Skeletal muscle tissue (tissue), 4 donors: ENCODE data around the gene NECTIN4. TPM values are rescaled to one million over a fixed set of nuclear protein-coding genes. Genes with fewer than 3 reads are reported as not detected.

Source experiments
- H3K27ac ChIP-seq: one replicate; pipeline ENCODE4 v1.7.0; 2013; ENCODE audit warnings: mild to moderate bottlenecking, low read depth, low read length, inconsistent platforms
- H3K27me3 ChIP-seq, 3 donors: one replicate each; pipeline ENCODE4 v1.7.0; 2013; ENCODE audit warnings: low read length in 3 of 3; ENCODE audit not compliant: control insufficient read depth in 3 of 3, insufficient read depth in 3 of 3
- H3K36me3 ChIP-seq, 3 donors: one replicate each; pipeline ENCODE4 v1.7.0; 2013; ENCODE audit warnings: low read length in 3 of 3; ENCODE audit not compliant: control insufficient read depth in 3 of 3, insufficient read depth in 3 of 3
- H3K4me1 ChIP-seq, 3 donors: one replicate each; pipeline ENCODE4 v1.7.0; 2013; ENCODE audit warnings: low read length in 3 of 3, mild to moderate bottlenecking in 3 of 3; ENCODE audit not compliant: control insufficient read depth in 3 of 3, insufficient read depth in 3 of 3
- H3K4me3 ChIP-seq, 3 donors: one replicate each; pipeline ENCODE4 v1.7.0; 2013; ENCODE audit warnings: low read length in 3 of 3
- H3K9ac ChIP-seq, 3 donors: one replicate each; pipeline ENCODE4 v1.7.0; 2013; ENCODE audit warnings: low read length in 3 of 3, mild to moderate bottlenecking in 3 of 3, moderate library complexity in 2 of 3, low read depth in 1 of 3
- H3K9me3 ChIP-seq, 3 donors: one replicate each; pipeline ENCODE4 v1.7.0; 2013; ENCODE audit warnings: low read length in 3 of 3; ENCODE audit not compliant: control insufficient read depth in 3 of 3
- total RNA-seq: library from RNA; depleted of rRNA; stranded (reverse); fragments of >200 nt; gene quantifications from one replicate; pipeline ENCODE4 v1.2.3, GENCODE V29; 2014
- donor health status: Osteomylitis.

The NECTIN4 gene
- total RNA-seq, 1 donor from 2014 or later, result not detected

DNA sequence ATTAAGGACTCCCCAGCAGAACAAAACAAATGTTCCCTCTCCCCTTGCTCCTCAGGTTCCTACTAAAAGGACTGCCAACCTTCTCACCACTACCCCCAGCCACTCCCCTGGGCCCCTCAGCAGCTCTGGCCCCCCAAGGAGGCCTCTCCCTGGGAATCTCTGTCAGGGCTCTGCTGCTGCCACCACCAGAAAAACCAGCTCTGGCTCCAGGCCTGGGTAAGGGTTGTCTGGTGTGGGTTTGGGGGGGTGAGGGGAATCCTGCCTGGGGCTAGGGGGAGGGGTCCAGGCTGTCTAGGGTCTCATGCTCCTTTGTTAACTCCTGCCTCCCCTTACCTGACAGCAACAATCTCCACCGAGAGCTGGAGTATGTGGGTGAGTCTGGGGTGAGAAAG, 4.8 kb downstream of the NECTIN4 start:
- Histone ChIP-seq H3K27ac (no peak overlapping the region), H3K36me3 (no peaks in the 10 kb centered on the region), H3K9me3 (no peaks in the 10 kb centered on the region), H3K4me3 (no peak overlapping the region), H3K9ac (no peak overlapping the region), H3K27me3 (peaks cover 0 to 3% (median 0%) of the 10 kb centered on the region in 3 donors), H3K4me1 (peaks cover 0 to 12% (median 4%) of the 10 kb centered on the region in 3 donors)

DNA sequence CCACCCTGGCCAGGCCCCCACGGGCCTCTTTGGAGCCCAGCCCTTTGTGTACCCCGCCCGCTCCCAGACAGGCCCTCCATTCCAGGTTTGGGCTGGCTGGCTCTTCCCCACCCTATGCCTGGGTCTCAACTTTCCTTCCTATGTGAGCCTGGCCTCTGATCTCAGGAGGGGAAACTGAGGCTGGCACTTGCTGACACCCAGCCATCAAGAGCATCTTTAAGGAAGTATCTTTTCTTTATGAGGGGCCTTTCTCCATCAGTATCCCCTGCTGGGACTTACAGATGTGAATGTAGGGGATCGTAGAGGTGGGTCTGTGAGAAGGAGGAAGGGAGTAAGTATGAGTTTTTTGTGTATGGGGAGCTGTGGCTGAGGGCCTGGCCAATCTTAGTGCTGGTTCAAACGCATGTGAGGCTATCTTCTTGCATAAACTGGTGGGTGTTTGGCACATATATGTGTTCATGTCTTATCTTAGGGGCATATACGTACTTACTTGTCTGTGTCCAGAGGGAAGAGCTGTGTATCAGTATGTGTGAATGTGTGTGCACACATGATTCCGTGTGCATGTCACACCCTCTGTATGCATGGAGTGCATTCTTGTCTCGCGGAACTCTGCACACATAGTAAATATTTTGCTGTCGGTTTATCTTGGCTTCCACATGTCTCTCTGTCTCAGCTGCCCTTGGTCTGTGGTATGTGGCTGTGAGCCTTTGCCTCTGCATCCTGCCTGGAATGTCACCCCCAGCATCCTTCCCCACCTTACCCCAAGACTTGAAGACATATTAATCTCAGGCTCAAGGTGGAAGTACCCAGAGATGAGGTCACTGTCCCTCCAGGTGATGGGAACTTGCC, 5.4 kb downstream of the NECTIN4 start:
- Histone ChIP-seq H3K27me3 (peaks cover 2 to 9% (median 3%) of the 10 kb centered on the region in 3 donors), H3K4me3 (no peak overlapping the region), H3K4me1 (peaks cover 0 to 11% (median 4%) of the 10 kb centered on the region in 3 donors), H3K27ac (no peak overlapping the region), H3K36me3 (no peaks in the 10 kb centered on the region), H3K9ac (no peak overlapping the region), H3K9me3 (no peaks in the 10 kb centered on the region)

DNA sequence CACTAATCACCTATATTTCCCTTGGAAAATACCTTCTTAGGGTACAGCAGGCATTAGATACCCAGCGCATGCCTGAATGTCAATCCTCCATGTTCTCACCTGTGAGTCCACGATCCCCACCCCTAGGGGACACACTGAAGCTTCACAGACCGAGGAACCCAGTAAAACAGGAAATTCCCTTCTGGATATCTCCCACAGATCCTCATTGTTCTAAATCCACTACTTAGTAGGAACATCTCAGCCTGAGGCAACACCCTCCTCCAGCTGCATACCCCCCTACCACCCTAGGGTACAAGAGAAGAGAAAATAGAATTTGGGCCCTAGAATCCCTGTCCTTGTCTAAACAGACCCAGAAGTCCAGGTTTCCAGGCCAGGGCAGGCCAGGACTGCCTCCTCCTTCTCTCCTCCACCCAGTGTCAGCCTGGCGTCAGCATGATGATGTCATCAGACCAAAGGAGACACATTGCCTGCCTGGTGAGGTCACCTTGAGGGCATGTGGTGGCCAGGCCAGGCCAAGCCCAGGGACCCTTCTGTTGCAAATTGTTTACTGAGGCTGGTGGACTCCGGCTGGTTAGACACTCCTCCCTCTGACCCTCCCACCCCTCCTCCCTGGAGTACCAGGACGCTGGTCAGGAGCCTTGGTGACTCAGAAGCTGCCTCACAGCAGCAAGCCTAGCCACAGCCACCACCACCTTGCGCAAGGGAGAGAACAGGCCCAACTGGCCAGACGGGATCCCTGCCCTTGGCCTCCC, 6.2 kb downstream of the NECTIN4 start:
- Histone ChIP-seq H3K9me3 (no peaks in the 10 kb centered on the region), H3K27ac (peak overlapping the region; percentile 30), H3K36me3 (no peaks in the 10 kb centered on the region), H3K9ac (no peak overlapping the region), H3K27me3 (peaks cover 2 to 10% (median 3%) of the 10 kb centered on the region in 3 donors), H3K4me3 (no peak overlapping the region), H3K4me1 (peaks cover 0 to 8% (median 4%) of the 10 kb centered on the region in 3 donors)

DNA sequence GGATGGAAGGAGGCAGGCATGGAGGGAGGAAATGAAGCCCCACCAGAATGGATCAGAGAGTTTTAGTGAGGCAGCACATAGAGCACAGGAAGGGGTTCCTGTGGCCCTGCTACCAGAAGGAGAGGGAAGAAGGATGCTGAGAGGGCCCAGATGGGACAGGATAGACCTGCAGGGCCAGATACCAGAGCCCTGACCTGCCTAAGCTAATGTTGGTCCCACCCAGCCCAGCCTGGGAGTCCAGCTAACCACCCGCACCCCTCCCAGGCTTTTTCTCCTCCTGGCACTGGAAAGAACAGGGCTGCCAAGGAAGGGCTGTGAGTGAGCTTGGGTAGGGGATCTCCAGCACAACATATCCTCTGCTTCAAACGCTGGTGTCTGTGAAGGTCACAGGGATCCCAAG, 6.9 kb downstream of the NECTIN4 start:
- peak overlapping the region; percentile 30 for H3K27ac ChIP-seq
- no peaks in the 10 kb centered on the region for H3K36me3 ChIP-seq
- H3K9ac ChIP-seq, result no peak overlapping the region
- H3K4me3 ChIP-seq, result no peak overlapping the region
- peaks cover 0 to 8% (median 4%) of the 10 kb centered on the region in 3 donors for H3K4me1 ChIP-seq
- peaks cover 2 to 10% (median 3%) of the 10 kb centered on the region in 3 donors for H3K27me3 ChIP-seq
- H3K9me3 ChIP-seq, result no peaks in the 10 kb centered on the region

DNA sequence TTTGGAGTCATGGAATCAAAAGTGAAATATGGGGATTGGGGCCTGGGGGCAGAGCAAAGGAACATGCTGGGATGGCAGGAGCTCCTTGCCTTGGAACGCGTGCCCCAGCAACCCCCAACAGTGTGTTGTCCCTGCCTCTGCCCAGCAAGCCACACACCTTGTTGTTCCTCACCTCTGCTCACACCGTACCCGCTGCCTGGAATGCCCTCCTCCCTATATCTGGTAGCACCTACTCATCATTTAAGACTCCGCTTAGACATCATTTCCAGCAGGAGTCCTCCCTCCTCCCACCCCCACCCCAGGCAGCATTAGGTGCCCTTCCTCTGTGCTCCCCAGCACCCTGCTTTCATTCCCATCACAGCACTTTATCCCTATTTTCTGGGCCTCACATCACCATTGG, 7.8 kb downstream of the NECTIN4 start:
- H3K9me3 ChIP-seq, result no peaks in the 10 kb centered on the region
- H3K4me1 ChIP-seq, result peaks cover 0 to 8% (median 4%) of the 10 kb centered on the region in 3 donors
- no peak overlapping the region for H3K4me3 ChIP-seq
- H3K27me3 ChIP-seq, result peaks cover 2 to 10% (median 3%) of the 10 kb centered on the region in 3 donors
- H3K36me3 ChIP-seq, result no peaks in the 10 kb centered on the region
- no peak overlapping the region for H3K9ac ChIP-seq
- H3K27ac ChIP-seq, result no peak overlapping the region

DNA sequence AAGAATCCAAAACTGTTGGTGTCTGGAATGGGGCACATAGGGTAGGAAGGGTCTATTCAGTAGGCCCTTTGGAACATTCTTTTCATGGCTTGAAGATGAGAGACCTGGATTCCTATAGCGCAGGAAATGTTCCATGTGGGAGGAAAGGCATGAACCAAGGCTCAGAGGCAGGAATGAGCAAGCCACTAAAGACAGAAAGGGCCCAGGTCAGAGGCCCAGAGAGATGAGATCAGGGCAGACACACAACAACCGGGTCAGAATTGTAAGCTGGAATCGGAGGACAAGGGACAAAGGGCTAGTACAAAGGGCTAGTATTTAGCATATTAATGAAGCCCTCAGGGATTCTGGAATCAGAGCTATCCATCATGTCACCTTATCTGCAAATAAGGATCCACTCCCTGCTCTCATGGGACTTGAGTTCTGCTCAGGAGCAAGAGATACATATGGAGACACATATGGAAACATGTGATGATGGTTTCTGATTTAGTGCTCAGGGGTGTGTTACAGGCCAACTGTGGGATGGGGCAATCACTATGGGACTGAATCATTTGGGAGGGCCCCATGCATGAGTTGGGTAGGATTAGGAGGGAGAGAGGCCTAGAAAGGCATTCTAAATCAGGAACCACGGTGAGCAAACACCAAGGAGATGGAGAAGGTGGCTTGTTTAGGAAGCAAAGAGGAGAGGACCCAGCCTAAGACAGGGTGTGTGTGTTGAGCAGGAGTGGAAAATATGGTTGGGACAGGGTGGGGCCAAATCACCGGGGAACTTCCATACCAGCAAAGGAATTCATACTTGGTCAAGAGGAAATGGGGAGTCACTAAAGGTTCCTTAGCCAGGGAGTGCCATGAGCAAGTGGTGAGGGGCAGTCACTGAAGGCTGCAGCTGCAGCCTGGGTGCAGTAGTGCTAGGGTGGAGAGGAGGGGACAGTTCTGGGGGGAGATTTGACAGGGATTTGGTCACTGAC, 8.6 kb downstream of the NECTIN4 start:
- Histone ChIP-seq H3K27me3 (peaks cover 2 to 10% (median 3%) of the 10 kb centered on the region in 3 donors), H3K4me3 (no peak overlapping the region), H3K9me3 (no peaks in the 10 kb centered on the region), H3K36me3 (no peaks in the 10 kb centered on the region), H3K4me1 (peaks cover 0 to 8% (median 4%) of the 10 kb centered on the region in 3 donors), H3K27ac (no peak overlapping the region), H3K9ac (no peak overlapping the region)

DNA sequence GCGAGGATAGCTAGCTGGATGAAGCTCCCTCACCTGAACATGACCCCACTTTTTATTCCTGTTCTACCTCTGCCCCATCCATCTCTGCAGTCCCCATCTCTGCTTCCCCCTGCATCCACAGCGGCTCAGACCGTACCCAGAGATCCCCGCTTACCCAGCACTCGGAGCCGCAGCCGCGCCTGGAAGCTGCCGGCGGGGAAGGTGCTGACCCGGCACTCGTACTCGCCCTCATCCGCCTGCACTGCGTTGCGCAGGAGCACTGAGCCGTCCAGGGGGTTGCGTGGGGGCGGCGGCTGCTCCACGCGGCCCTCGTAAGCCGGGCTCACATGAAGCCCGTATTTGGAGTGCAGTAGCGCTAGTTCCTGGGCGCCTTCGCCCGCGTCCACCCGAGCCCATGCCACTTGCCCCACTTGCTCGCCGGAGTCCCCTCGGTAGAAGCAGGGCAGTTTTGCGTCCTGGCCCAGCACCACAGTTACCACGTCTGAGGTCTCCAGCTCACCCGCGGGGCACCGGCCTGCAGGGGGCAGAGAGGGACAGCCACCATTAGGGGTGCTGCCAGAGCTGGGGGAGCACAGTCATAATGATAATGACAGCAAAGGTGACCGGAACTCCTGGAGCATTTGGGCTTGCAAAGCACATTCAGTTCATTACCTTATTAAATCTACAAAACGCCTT, 9.8 kb downstream of the NECTIN4 start:
- H3K27me3 ChIP-seq, result peaks cover 2 to 10% (median 3%) of the 10 kb centered on the region in 3 donors
- no peak overlapping the region for H3K9ac ChIP-seq
- H3K9me3 ChIP-seq, result no peaks in the 10 kb centered on the region
- no peak overlapping the region for H3K4me3 ChIP-seq
- peaks cover 0 to 8% (median 4%) of the 10 kb centered on the region in 3 donors for H3K4me1 ChIP-seq
- no peaks in the 10 kb centered on the region for H3K36me3 ChIP-seq
- no peak overlapping the region for H3K27ac ChIP-seq

DNA sequence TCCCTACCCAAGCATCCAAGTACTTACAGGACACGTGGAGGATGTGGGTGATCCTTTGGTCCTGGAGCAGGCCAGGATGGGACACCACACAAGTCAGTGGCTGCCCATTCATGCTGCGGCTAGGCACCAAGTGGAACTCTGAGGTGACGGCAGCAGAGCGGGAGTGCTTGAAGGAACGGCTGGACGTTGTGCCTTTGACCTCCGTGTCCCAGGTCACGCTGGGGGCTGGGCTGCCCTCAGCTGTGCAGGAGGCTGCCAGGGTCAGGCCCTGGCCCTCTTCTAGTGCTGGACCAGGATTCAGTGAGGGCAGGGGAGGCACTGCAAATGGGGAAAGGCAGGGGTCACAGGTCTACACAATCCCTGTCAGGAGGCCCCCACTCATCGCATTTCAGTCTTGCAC, 11.9 kb downstream of the NECTIN4 start:
- Histone ChIP-seq H3K27ac (no peak overlapping the region), H3K9me3 (no peaks in the 10 kb centered on the region)

DNA sequence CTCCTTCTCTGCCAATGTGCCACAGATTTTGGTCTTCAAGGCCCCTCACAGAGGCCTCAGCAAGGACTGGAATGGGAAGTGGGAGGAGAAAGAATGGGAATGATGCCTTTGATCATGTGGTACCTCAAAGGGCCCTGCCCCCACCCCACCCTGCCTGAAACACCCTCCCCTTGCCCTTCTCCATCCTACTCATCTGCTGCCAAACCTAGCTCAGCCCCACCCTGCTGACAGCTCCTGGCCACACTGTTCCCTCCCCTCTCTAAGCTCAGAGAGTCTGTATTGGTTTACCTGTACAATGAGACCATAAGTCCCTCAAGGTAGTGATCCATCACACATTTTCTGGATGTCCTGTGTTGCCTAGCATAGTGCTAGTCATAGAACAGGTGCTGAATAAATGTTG, 12.9 kb downstream of the NECTIN4 start:
- Histone ChIP-seq H3K36me3 (no peaks in the 10 kb centered on the region), H3K27me3 (peaks cover 2 to 10% (median 3%) of the 10 kb centered on the region in 3 donors), H3K9me3 (no peaks in the 10 kb centered on the region), H3K4me1 (no peaks in the 10 kb centered on the region), H3K9ac (no peak overlapping the region), H3K4me3 (no peak overlapping the region), H3K27ac (no peak overlapping the region)

More for the DNA sequence above, 11.9 kb downstream of the NECTIN4 start:
- Histone ChIP-seq H3K27me3 (peaks cover 2 to 10% (median 3%) of the 10 kb centered on the region in 3 donors), H3K9ac (no peak overlapping the region), H3K4me3 (no peak overlapping the region), H3K4me1 (no peaks in the 10 kb centered on the region), H3K36me3 (no peaks in the 10 kb centered on the region)
